Ascending aorta (tissue), 2 donors: ENCODE results near the gene PTPRCAP. TPM values are rescaled to one million over a fixed set of nuclear protein-coding genes. Genes with fewer than 3 reads are reported as not detected.

Experiments
- DNase-seq, 2 donors: peaks; one replicate each; pipeline ENCODE4 v3.0.0-alpha.2; 2019; ENCODE audit warnings: low spot score in 2 of 2
- H3K27ac ChIP-seq, 2 donors: fragments of 200-600 bp; sonication (generic); one replicate each; pipeline ENCODE4 v1.5.1; 2016 to 2017; ENCODE audit warnings: mild to moderate bottlenecking in 1 of 2
- H3K27me3 ChIP-seq: fragments of 200-600 bp; sonication (generic); one replicate; pipeline ENCODE4 v1.5.1; 2017
- H3K36me3 ChIP-seq, 2 donors: fragments of 200-600 bp; sonication (generic); one replicate each; pipeline ENCODE4 v1.5.1; 2016
- H3K4me1 ChIP-seq, 2 donors: fragments of 200-600 bp; sonication (generic); one replicate each; pipeline ENCODE4 v1.5.1; 2016 to 2017; ENCODE audit warnings: mild to moderate bottlenecking in 1 of 2
- H3K4me3 ChIP-seq, 2 donors: fragments of 200-600 bp; sonication (generic); one replicate each; pipeline ENCODE4 v1.5.1; 2016 to 2017; ENCODE audit warnings: mild to moderate bottlenecking in 1 of 2
- H3K9me3 ChIP-seq, 2 donors: fragments of 200-600 bp; sonication (generic); one replicate each; pipeline ENCODE4 v1.5.1; 2016
- CTCF ChIP-seq, 3 experiments: fragments of 200-600 bp in 2 of 3; fragments of 450-650 bp in 1 of 3; sonication (generic) in 2 of 3; IDR thresholded peaks; one replicate each; pipeline ENCODE4 v1.5.1; 2016 to 2019; ENCODE audit warnings: antibody characterized with exemption in 3 of 3, mild to moderate bottlenecking in 1 of 3, moderate library complexity in 1 of 3
- intact Hi-C: fragments of 100-400 bp; cut with DNase I; formaldehyde crosslinking; loops from one replicate; pipeline ENCODE4 v1.15.1; 2023
- total RNA-seq: library from RNA; depleted of rRNA; stranded (reverse); fragments of >200 nt; gene quantifications from one replicate; pipeline ENCODE4 v1.1.0, GENCODE V29; 2016

Gene PTPRCAP
- total RNA-seq, 1 donor from 2014 or later: 26.6 TPM

GRCh38 chr11:67401495-67402191 lies 35.8 kb downstream of the PTPRCAP start, which contains the start of gene PPP1CA:
Gene PPP1CA, minus strand, starts transcription at chr11:67401858. Its CDS starts 76 bp downstream, at chr11:67401782.
- Histone ChIP-seq H3K27ac (peak within 1 kb of the TSS; percentile 90 to 94), H3K4me3 (peak within 1 kb of the TSS; percentile 88 to 99), H3K36me3 (peaks cover 25 to 29% of the 10 kb centered on the region in 2 donors), H3K9me3 (no peaks in the 10 kb centered on the region), H3K27me3 (no peaks in the 10 kb centered on the region), H3K4me1 (peaks cover 15 to 19% of the 10 kb centered on the region in 2 donors)
- peak; percentile 63 to 94 for DNase-seq
- TF ChIP-seq CTCF (IDR thresholded peaks at IDR 0.05): peak; percentile 21 to 60 (median 38)
- intact Hi-C loops: loop anchor here (1.0 to 5.0 kb wide), 6 partner anchors 19 to 107 kb away; partner anchors contain the start of genes AIP, CDK2AP2, CORO1B and RPS6KB2

- intact Hi-C loops: loop anchor here (1.0 to 5.0 kb wide), 5 partner anchors 27 to 107 kb away; partner anchors contain the start of genes AIP, CDK2AP2, CORO1B and RPS6KB2
- H3K4me1 ChIP-seq: peaks cover 15 to 19% of the 10 kb centered on the region in 2 donors
- peak overlapping the region; percentile 90 to 94 for H3K27ac ChIP-seq
- H3K4me3 ChIP-seq: peak overlapping the region; percentile 88 to 99
- TF ChIP-seq CTCF (IDR thresholded peaks at IDR 0.05): no peak
- H3K9me3 ChIP-seq: no peaks in the 10 kb centered on the region
- no peak for DNase-seq
- H3K36me3 ChIP-seq: peaks cover 28 to 35% of the 10 kb centered on the region in 2 donors
- H3K27me3 ChIP-seq: no peaks in the 10 kb centered on the region
These were observed 36.5 kb downstream of the PTPRCAP start for GRCh38 chr11:67400942-67401494.

- Histone ChIP-seq H3K27ac (peak overlapping the region; percentile 90 to 94), H3K4me3 (peak overlapping the region; percentile 88 to 99), H3K4me1 (peaks cover 15 to 19% of the 10 kb centered on the region in 2 donors), H3K36me3 (peaks cover 28 to 38% of the 10 kb centered on the region in 2 donors), H3K9me3 (no peaks in the 10 kb centered on the region), H3K27me3 (no peaks in the 10 kb centered on the region)
- TF ChIP-seq CTCF (IDR thresholded peaks at IDR 0.05): no peak
- no peak for DNase-seq
- intact Hi-C loops: loop anchor here (5.0 kb wide), 1 partner anchor 82 kb away; the partner anchor contains the start of gene AIP
These were observed 37.1 kb downstream of the PTPRCAP start for GRCh38 chr11:67400251-67400941.

- Histone ChIP-seq H3K27ac (no peak overlapping the region), H3K36me3 (peaks cover 28 to 38% of the 10 kb centered on the region in 2 donors), H3K4me1 (peaks cover 15 to 19% of the 10 kb centered on the region in 2 donors), H3K4me3 (no peak overlapping the region), H3K27me3 (no peaks in the 10 kb centered on the region), H3K9me3 (no peaks in the 10 kb centered on the region)
- intact Hi-C loops: no loop called here
- no peak for TF ChIP-seq CTCF (IDR thresholded peaks at IDR 0.05)
- no peak for DNase-seq
These were observed 38.6 kb downstream of the PTPRCAP start for GRCh38 chr11:67398661-67399563.
